Stromal cell of bone marrow (primary cell): Measurements from ENCODE around the gene TCF7L2.

Source experiments
- DNase-seq: peaks from one replicate; pipeline ENCODE4 v3.0.0-alpha.2; 2012; ENCODE audit warnings: low read depth

TCF7L2 gene

GRCh38 chr10:113000442-113000841 is 50.4 kb downstream of the TCF7L2 start:
- no peak for DNase-seq

- no peak for DNase-seq
Observed at GRCh38 chr10:113000876-113001598, 51.0 kb downstream of the TCF7L2 start.

- DNase-seq, result no peak
Observed at GRCh38 chr10:113001599-113002448, 51.8 kb downstream of the TCF7L2 start.

- DNase-seq, result no peak
Observed at GRCh38 chr10:113002449-113002777, 52.4 kb downstream of the TCF7L2 start.

- no peak for DNase-seq
Observed at GRCh38 chr10:113003052-113003451, 53.0 kb downstream of the TCF7L2 start.

GRCh38 chr10:113004069-113004618 is 54.1 kb downstream of the TCF7L2 start:
- DNase-seq, result no peak

- DNase-seq, result no peak
Observed at GRCh38 chr10:113005380-113005779, 55.3 kb downstream of the TCF7L2 start.

GRCh38 chr10:113006656-113007342 is 56.8 kb downstream of the TCF7L2 start:
- DNase-seq, result no peak

GRCh38 chr10:113007343-113007771 is 57.3 kb downstream of the TCF7L2 start:
- DNase-seq, result no peak

- DNase-seq, result no peak
Observed at GRCh38 chr10:113007821-113008220, 57.8 kb downstream of the TCF7L2 start.

GRCh38 chr10:113011592-113012374 is 61.7 kb downstream of the TCF7L2 start:
- DNase-seq, result no peak

- no peak for DNase-seq
Observed at GRCh38 chr10:113015201-113015600, 65.2 kb downstream of the TCF7L2 start.

GRCh38 chr10:113017376-113017775 is 67.3 kb downstream of the TCF7L2 start:
- no peak for DNase-seq

- no peak for DNase-seq
Observed at GRCh38 chr10:113018034-113018433, 68.0 kb downstream of the TCF7L2 start.

- DNase-seq, result no peak
Observed at GRCh38 chr10:113019096-113019495, 69.0 kb downstream of the TCF7L2 start.

- no peak for DNase-seq
Observed at GRCh38 chr10:113019692-113020474, 69.8 kb downstream of the TCF7L2 start.

- no peak for DNase-seq
Observed at GRCh38 chr10:113020475-113020753, 70.4 kb downstream of the TCF7L2 start.

GRCh38 chr10:113020838-113021237 is 70.8 kb downstream of the TCF7L2 start:
- DNase-seq, result no peak

GRCh38 chr10:113021268-113022040 is 71.4 kb downstream of the TCF7L2 start:
- no peak for DNase-seq

- no peak for DNase-seq
Observed at GRCh38 chr10:113022265-113022664, 72.2 kb downstream of the TCF7L2 start.
